ENCODE results near the gene TRIP11.

Gene TRIP11

DNA sequence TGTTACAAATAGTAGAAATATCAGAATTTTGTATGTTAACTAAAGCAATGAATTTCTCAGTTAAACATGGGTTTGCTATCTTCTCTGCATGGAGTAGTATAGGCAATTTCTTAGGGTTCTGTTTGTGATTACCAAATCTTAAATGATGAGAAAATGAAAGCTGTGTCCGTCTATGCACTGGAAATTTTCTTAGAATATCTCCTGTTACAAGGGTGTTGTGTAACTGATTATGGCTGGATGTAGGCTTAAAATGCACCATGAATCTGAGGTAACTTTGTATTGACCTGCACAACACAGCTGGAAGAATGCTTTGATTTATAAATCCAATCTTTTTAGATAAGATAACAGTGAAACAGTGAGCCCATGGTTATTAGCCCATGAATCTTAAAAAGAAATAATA is 17.8 kb downstream of the TRIP11 start:
- H2AK5ac ChIP-seq (ENCODE audit: low read depth, low read length), result no peak overlapping the region
- H2BK5ac ChIP-seq (ENCODE audit: low read length), result no peak overlapping the region
- H3K4me3 ChIP-seq (ENCODE audit: low read length in 2 of 2), result no peak overlapping the region
- H3K14ac ChIP-seq (ENCODE audit: low read length), result no peak overlapping the region
- no peaks in the 10 kb centered on the region for H3K27me3 ChIP-seq (ENCODE audit: control insufficient read depth in 3 of 3, insufficient read depth in 3 of 3, low read depth in 1 of 3, low read length in 3 of 3)
- no peak overlapping the region for H3K18ac ChIP-seq (ENCODE audit: low read length)
- no peaks in the 10 kb centered on the region for H3K79me1 ChIP-seq (ENCODE audit: low read depth, low read length)
- H3K27ac ChIP-seq (replicated peaks; ENCODE audit: low read length), result no peak overlapping the region
- H4K8ac ChIP-seq (ENCODE audit: low read depth, low read length), result no peak overlapping the region
- no peak for DNase-seq (ENCODE audit: low spot score)
- H3K4ac ChIP-seq (ENCODE audit: low read length), result no peak overlapping the region
- H2BK120ac ChIP-seq (ENCODE audit: low read depth, low read length), result no peak overlapping the region
- no peaks in the 10 kb centered on the region for H3K9me3 ChIP-seq (replicated peaks in 1 of 2; ENCODE audit: control insufficient read depth in 2 of 2, insufficient read depth in 1 of 2, low read depth in 1 of 2, low read length in 2 of 2)
- H2BK15ac ChIP-seq (ENCODE audit: low read length), result no peak overlapping the region
- H3K4me1 ChIP-seq (ENCODE audit: control insufficient read depth in 2 of 2, insufficient read depth in 1 of 2, low read depth in 1 of 2, low read length in 2 of 2), result no peaks in the 10 kb centered on the region
- peaks cover 7 to 83% of the 10 kb centered on the region in 2 donors for H3K36me3 ChIP-seq (replicated peaks in 1 of 2; ENCODE audit: control insufficient read depth in 2 of 2, insufficient read depth in 2 of 2, low read length in 2 of 2)
- H3K23ac ChIP-seq (ENCODE audit: low read depth, low read length, poor library complexity), result no peak overlapping the region
- H3K4me2 ChIP-seq (ENCODE audit: insufficient read depth, low read length, poor library complexity, severe bottlenecking), result no peak overlapping the region
- no peak overlapping the region for H3K9ac ChIP-seq (ENCODE audit: low read depth, low read length, poor library complexity)
- H2BK12ac ChIP-seq (ENCODE audit: low read length), result no peak overlapping the region
- no CpG with 5 or more reads among the region's 1 CpG for WGBS, 2 donors (ENCODE audit: extremely low coverage in 2 of 2, insufficient read length in 2 of 2, insufficient replicate concordance in 1 of 2)
- H4K91ac ChIP-seq (ENCODE audit: low read depth, low read length, poor library complexity), result no peak overlapping the region
- H2AFZ ChIP-seq (ENCODE audit: low read length), result no peak overlapping the region

- Histone ChIP-seq H4K8ac (ENCODE audit: low read depth, low read length) (no peak overlapping the region), H2AFZ (ENCODE audit: low read length) (no peak overlapping the region), H3K18ac (ENCODE audit: low read length) (no peak overlapping the region), H3K27me3 (ENCODE audit: control insufficient read depth in 3 of 3, insufficient read depth in 3 of 3, low read depth in 1 of 3, low read length in 3 of 3) (no peaks in the 10 kb centered on the region), H3K79me1 (ENCODE audit: low read depth, low read length) (no peaks in the 10 kb centered on the region), H2AK5ac (ENCODE audit: low read depth, low read length) (no peak overlapping the region), H3K36me3 (replicated peaks in 1 of 2; ENCODE audit: control insufficient read depth in 2 of 2, insufficient read depth in 2 of 2, low read length in 2 of 2) (peaks cover 5 to 84% of the 10 kb centered on the region in 2 donors), H3K9me3 (replicated peaks in 1 of 2; ENCODE audit: control insufficient read depth in 2 of 2, insufficient read depth in 1 of 2, low read depth in 1 of 2, low read length in 2 of 2) (no peaks in the 10 kb centered on the region), H3K4me2 (ENCODE audit: insufficient read depth, low read length, poor library complexity, severe bottlenecking) (no peak overlapping the region), H3K14ac (ENCODE audit: low read length) (no peak overlapping the region), H3K4ac (ENCODE audit: low read length) (no peak overlapping the region), H2BK15ac (ENCODE audit: low read length) (no peak overlapping the region), H2BK12ac (ENCODE audit: low read length) (no peak overlapping the region), H3K23ac (ENCODE audit: low read depth, low read length, poor library complexity) (no peak overlapping the region), H2BK5ac (ENCODE audit: low read length) (no peak overlapping the region), H3K4me3 (ENCODE audit: low read length in 2 of 2) (no peak overlapping the region), H2BK120ac (ENCODE audit: low read depth, low read length) (no peak overlapping the region), H4K91ac (ENCODE audit: low read depth, low read length, poor library complexity) (no peak overlapping the region), H3K4me1 (ENCODE audit: control insufficient read depth in 2 of 2, insufficient read depth in 1 of 2, low read depth in 1 of 2, low read length in 2 of 2) (no peaks in the 10 kb centered on the region), H3K27ac (replicated peaks; ENCODE audit: low read length) (no peak overlapping the region), H3K9ac (ENCODE audit: low read depth, low read length, poor library complexity) (no peak overlapping the region)
- no CpG with 5 or more reads among the region's 3 CpGs for WGBS, 2 donors (ENCODE audit: extremely low coverage in 2 of 2, insufficient read length in 2 of 2, insufficient replicate concordance in 1 of 2)
- no peak for DNase-seq (ENCODE audit: low spot score)
Measured at GRCh38 chr14:92021523-92021922, 18.3 kb downstream of the TRIP11 start.

- Histone ChIP-seq H2BK15ac (ENCODE audit: low read length) (no peak overlapping the region), H3K18ac (ENCODE audit: low read length) (no peak overlapping the region), H3K27ac (replicated peaks; ENCODE audit: low read length) (no peak overlapping the region), H3K4ac (ENCODE audit: low read length) (no peak overlapping the region), H3K4me1 (ENCODE audit: control insufficient read depth in 2 of 2, insufficient read depth in 1 of 2, low read depth in 1 of 2, low read length in 2 of 2) (no peaks in the 10 kb centered on the region), H3K9me3 (replicated peaks in 1 of 2; ENCODE audit: control insufficient read depth in 2 of 2, insufficient read depth in 1 of 2, low read depth in 1 of 2, low read length in 2 of 2) (no peaks in the 10 kb centered on the region), H3K4me2 (ENCODE audit: insufficient read depth, low read length, poor library complexity, severe bottlenecking) (no peak overlapping the region), H3K14ac (ENCODE audit: low read length) (no peak overlapping the region), H4K91ac (ENCODE audit: low read depth, low read length, poor library complexity) (no peak overlapping the region), H3K4me3 (ENCODE audit: low read length in 2 of 2) (no peak overlapping the region), H2BK120ac (ENCODE audit: low read depth, low read length) (no peak overlapping the region), H3K23ac (ENCODE audit: low read depth, low read length, poor library complexity) (no peak overlapping the region), H2AK5ac (ENCODE audit: low read depth, low read length) (no peak overlapping the region), H2BK5ac (ENCODE audit: low read length) (no peak overlapping the region), H2BK12ac (ENCODE audit: low read length) (no peak overlapping the region), H4K8ac (ENCODE audit: low read depth, low read length) (no peak overlapping the region), H3K9ac (ENCODE audit: low read depth, low read length, poor library complexity) (no peak overlapping the region), H3K36me3 (replicated peaks in 1 of 2; ENCODE audit: control insufficient read depth in 2 of 2, insufficient read depth in 2 of 2, low read length in 2 of 2) (peaks cover 19 to 98% of the 10 kb centered on the region in 2 donors), H2AFZ (ENCODE audit: low read length) (no peak overlapping the region), H3K79me1 (ENCODE audit: low read depth, low read length) (no peaks in the 10 kb centered on the region), H3K27me3 (ENCODE audit: control insufficient read depth in 3 of 3, insufficient read depth in 3 of 3, low read depth in 1 of 3, low read length in 3 of 3) (no peaks in the 10 kb centered on the region)
- no peak for DNase-seq (ENCODE audit: low spot score)
Measured at GRCh38 chr14:92014040-92014439, 25.8 kb downstream of the TRIP11 start.

GRCh38 chr14:92012121-92012748 is 27.6 kb downstream of the TRIP11 start:
- no peaks in the 10 kb centered on the region for H3K9me3 ChIP-seq (replicated peaks in 1 of 2; ENCODE audit: control insufficient read depth in 2 of 2, insufficient read depth in 1 of 2, low read depth in 1 of 2, low read length in 2 of 2)
- no CpG with 5 or more reads among the region's 4 CpGs for WGBS, 2 donors (ENCODE audit: extremely low coverage in 2 of 2, insufficient read length in 2 of 2, insufficient replicate concordance in 1 of 2)
- H3K4me1 ChIP-seq (ENCODE audit: control insufficient read depth in 2 of 2, insufficient read depth in 1 of 2, low read depth in 1 of 2, low read length in 2 of 2), result no peaks in the 10 kb centered on the region
- H2AFZ ChIP-seq (ENCODE audit: low read length), result no peak overlapping the region
- no peaks in the 10 kb centered on the region for H3K27me3 ChIP-seq (ENCODE audit: control insufficient read depth in 3 of 3, insufficient read depth in 3 of 3, low read depth in 1 of 3, low read length in 3 of 3)
- H3K4me3 ChIP-seq (ENCODE audit: low read length in 2 of 2), result no peak overlapping the region
- no peak overlapping the region for H2BK120ac ChIP-seq (ENCODE audit: low read depth, low read length)
- no peak overlapping the region for H3K23ac ChIP-seq (ENCODE audit: low read depth, low read length, poor library complexity)
- no peak overlapping the region for H2BK15ac ChIP-seq (ENCODE audit: low read length)
- H3K18ac ChIP-seq (ENCODE audit: low read length), result no peak overlapping the region
- no peak for DNase-seq (ENCODE audit: low spot score)
- H3K27ac ChIP-seq (replicated peaks; ENCODE audit: low read length), result no peak overlapping the region
- H3K14ac ChIP-seq (ENCODE audit: low read length), result no peak overlapping the region
- H2AK5ac ChIP-seq (ENCODE audit: low read depth, low read length), result no peak overlapping the region
- H3K4me2 ChIP-seq (ENCODE audit: insufficient read depth, low read length, poor library complexity, severe bottlenecking), result no peak overlapping the region
- H4K8ac ChIP-seq (ENCODE audit: low read depth, low read length), result no peak overlapping the region
- H3K36me3 ChIP-seq (replicated peaks in 1 of 2; ENCODE audit: control insufficient read depth in 2 of 2, insufficient read depth in 2 of 2, low read length in 2 of 2), result peaks cover 20 to 98% of the 10 kb centered on the region in 2 donors
- H3K4ac ChIP-seq (ENCODE audit: low read length), result no peak overlapping the region
- H3K79me1 ChIP-seq (ENCODE audit: low read depth, low read length), result no peaks in the 10 kb centered on the region
- H4K91ac ChIP-seq (ENCODE audit: low read depth, low read length, poor library complexity), result no peak overlapping the region
- no peak overlapping the region for H2BK12ac ChIP-seq (ENCODE audit: low read length)
- no peak overlapping the region for H2BK5ac ChIP-seq (ENCODE audit: low read length)
- no peak overlapping the region for H3K9ac ChIP-seq (ENCODE audit: low read depth, low read length, poor library complexity)
